CD4-positive, alpha-beta T cell treated with Interleukin-15 for 4 hours (primary cell): Measurements from ENCODE around the gene SINHCAF.

Source experiments
- DNase-seq: peaks from one replicate; pipeline ENCODE4 v3.0.0-alpha.2; 2020; ENCODE audit warnings: low spot score

Gene SINHCAF

GRCh38 chr12:31233061-31233730 lies 92.8 kb downstream of the SINHCAF start:
- DNase-seq: no peak

GRCh38 chr12:31232361-31232965 lies 93.5 kb downstream of the SINHCAF start:
- DNase-seq: no peak

- no peak for DNase-seq
Measured at GRCh38 chr12:31231611-31232360, 94.2 kb downstream of the SINHCAF start.
